ENCODE results near the gene DCP1A.

- TF ChIP-seq CTCF (IDR thresholded peaks at IDR 0.05) (no peak), POLR2AphosphoS5 (IDR thresholded peaks at IDR 0.05) (no peak), POLR2A (IDR thresholded peaks at IDR 0.05) (no peak), EP300 (IDR thresholded peaks at IDR 0.05) (no peak)
Measured at GRCh38 chr3:53295410-53295809, 51.9 kb downstream of the DCP1A start.

Data from gastroesophageal sphincter (tissue), 3 donors.